Measurements from ENCODE around the gene AP1S3. TPM values are rescaled to one million over a fixed set of nuclear protein-coding genes. Genes with fewer than 3 reads are reported as not detected.

Gene AP1S3
- total RNA-seq, 1 experiment from 2014 or later, result 34.3 TPM

- H3K9me2 ChIP-seq (replicated peaks; ENCODE audit: low read length), result no peaks in the 10 kb centered on the region
- no peak overlapping the region for H3K4me2 ChIP-seq (ENCODE audit: low read length)
- H3K79me2 ChIP-seq (ENCODE audit: low read length), result no peaks in the 10 kb centered on the region
- H3K27ac ChIP-seq (ENCODE audit: low read length), result peak overlapping the region; percentile 43
- ATAC-seq (peak; percentile 70), DNase-seq (peak; percentile 83)
- H3K4me1 ChIP-seq (ENCODE audit: insufficient read depth, low read length), result peaks cover 15% of the 10 kb centered on the region
- H4K20me1 ChIP-seq (ENCODE audit: low read length), result no peaks in the 10 kb centered on the region
- H3F3A ChIP-seq (ENCODE audit: low read length, unreplicated experiment), result no peaks in the 10 kb centered on the region
- POLR2A ChIA-PET (ENCODE audit: unreplicated experiment), result no interaction called here
- no TSS peak for BruUV-seq (replicated peaks)
- no peak overlapping the region for H3K4me3 ChIP-seq (ENCODE audit: low read length)
- no peaks in the 10 kb centered on the region for H3K9me3 ChIP-seq (ENCODE audit: low read length)
- no peak overlapping the region for H3K9ac ChIP-seq (ENCODE audit: low read length)
- H3K36me3 ChIP-seq (ENCODE audit: low read depth, low read length), result no peaks in the 10 kb centered on the region
- intact Hi-C loops (cut with micrococcal nuclease), result no loop called here
- no peaks in the 10 kb centered on the region for H3K27me3 ChIP-seq (ENCODE audit: low read length)
- CTCF ChIA-PET, result interaction anchor here (0.6 kb wide), 1 partner anchor 9 kb away, joined by 4 read pairs; no protein-coding TSS in a partner anchor
- peak overlapping the region; percentile 2; the same call in 1 of the 2 replicates for H2AFZ ChIP-seq (ENCODE audit: low read length)
- TF ChIP-seq CTCF (conservative IDR thresholded peaks at IDR 0.05; ENCODE audit: low read depth, low read length) (no peak), EZH2 (IDR thresholded peaks at IDR 0.05; ENCODE audit: low read length, unreplicated experiment) (no peak), EZH2phosphoT487 (IDR thresholded peaks at IDR 0.05; ENCODE audit: borderline replicate concordance, low read length) (no peak)
Measured at GRCh38 chr2:223735659-223736244, 101.6 kb downstream of the AP1S3 start.

- no peak overlapping the region for H3K4me2 ChIP-seq (ENCODE audit: low read length)
Measured at GRCh38 chr2:223735035-223735640, 102.2 kb downstream of the AP1S3 start.

More at GRCh38 chr2:223735035-223735640, 102.2 kb downstream of the AP1S3 start:
- no peaks in the 10 kb centered on the region for H3K9me3 ChIP-seq (ENCODE audit: low read length)
- H3K4me1 ChIP-seq (ENCODE audit: insufficient read depth, low read length), result peaks cover 15% of the 10 kb centered on the region
- no peaks in the 10 kb centered on the region for H3K36me3 ChIP-seq (ENCODE audit: low read depth, low read length)
- H4K20me1 ChIP-seq (ENCODE audit: low read length), result no peaks in the 10 kb centered on the region
- no peaks in the 10 kb centered on the region for H3K79me2 ChIP-seq (ENCODE audit: low read length)
- H3K9me2 ChIP-seq (replicated peaks; ENCODE audit: low read length), result no peaks in the 10 kb centered on the region
- H3K9ac ChIP-seq (ENCODE audit: low read length), result no peak overlapping the region
- no peaks in the 10 kb centered on the region for H3K27me3 ChIP-seq (ENCODE audit: low read length)
- H3K27ac ChIP-seq (ENCODE audit: low read length), result peak overlapping the region; percentile 27
- ChIA-PET CTCF (no interaction called here), POLR2A (ENCODE audit: unreplicated experiment) (no interaction called here)
- ATAC-seq (no peak), DNase-seq (peak; percentile 15)
- no peak overlapping the region; the same call in 1 of the 2 replicates for H2AFZ ChIP-seq (ENCODE audit: low read length)
- intact Hi-C loops (cut with micrococcal nuclease), result no loop called here
- no peak overlapping the region for H3K4me3 ChIP-seq (ENCODE audit: low read length)
- no TSS peak for BruUV-seq (replicated peaks)
- no peak for TF ChIP-seq EZH2phosphoT487 (IDR thresholded peaks at IDR 0.05; ENCODE audit: borderline replicate concordance, low read length)
- TF ChIP-seq EZH2 (IDR thresholded peaks at IDR 0.05; ENCODE audit: low read length, unreplicated experiment), result no peak
- no peak for TF ChIP-seq CTCF (conservative IDR thresholded peaks at IDR 0.05; ENCODE audit: low read depth, low read length)
- no peaks in the 10 kb centered on the region for H3F3A ChIP-seq (ENCODE audit: low read length, unreplicated experiment)

All from PC-3 (cell line).